H9 (cell line): Measurements from ENCODE around the gene PPP1R9A. TPM values are rescaled to one million over a fixed set of nuclear protein-coding genes. Genes with fewer than 3 reads are reported as not detected.

Source experiments
- DNase-seq: peaks from one replicate; pipeline ENCODE4 v3.0.0-alpha.2; 2017
- H2AFZ ChIP-seq: one replicate; pipeline ENCODE4 v1.6.1; 2013; ENCODE audit warnings: mild to moderate bottlenecking, low read length, control low read depth, moderate library complexity
- H2AK5ac ChIP-seq: 2 replicates; pipeline ENCODE4 v1.6.1; 2013; ENCODE audit warnings: low read length, control low read depth, mixed read lengths; ENCODE audit not compliant: insufficient read length
- H2BK120ac ChIP-seq: one replicate; pipeline ENCODE4 v1.6.1; 2013; ENCODE audit warnings: low read depth, mild to moderate bottlenecking, low read length, control low read depth, inconsistent platforms; ENCODE audit not compliant: poor library complexity, severe bottlenecking
- H2BK12ac ChIP-seq: 2 replicates; pipeline ENCODE4 v1.6.1; 2013; ENCODE audit warnings: low read length, control low read depth, mixed read lengths, low read depth; ENCODE audit not compliant: insufficient read length
- H2BK15ac ChIP-seq: 2 replicates; pipeline ENCODE4 v1.6.1; 2013; ENCODE audit warnings: low read depth, low read length, control low read depth
- H2BK20ac ChIP-seq: one replicate; pipeline ENCODE4 v1.6.1; 2013; ENCODE audit warnings: low read depth, mild to moderate bottlenecking, low read length, control low read depth, inconsistent platforms; ENCODE audit not compliant: poor library complexity, severe bottlenecking
- H2BK5ac ChIP-seq: 2 replicates; pipeline ENCODE4 v1.6.1; 2013; ENCODE audit warnings: low read length, control low read depth, mixed read lengths; ENCODE audit not compliant: insufficient read length
- H3K14ac ChIP-seq: 2 replicates; pipeline ENCODE4 v1.6.1; 2013; ENCODE audit warnings: low read length, control low read depth; ENCODE audit not compliant: insufficient read depth
- H3K18ac ChIP-seq: 2 replicates; pipeline ENCODE4 v1.6.1; 2013; ENCODE audit warnings: low read depth, mild to moderate bottlenecking, mixed read lengths, low read length, control low read depth; ENCODE audit not compliant: insufficient read length
- H3K23ac ChIP-seq: 2 replicates; pipeline ENCODE4 v1.6.1; 2013; ENCODE audit warnings: low read length, control low read depth, mixed read lengths, low read depth; ENCODE audit not compliant: insufficient read length
- H3K23me2 ChIP-seq: 2 replicates; pipeline ENCODE4 v1.6.1; 2013; ENCODE audit warnings: low read depth, mild to moderate bottlenecking, mixed read lengths, low read length, control low read depth; ENCODE audit not compliant: insufficient read length, poor library complexity, severe bottlenecking
- H3K27ac ChIP-seq: 2 replicates; pipeline ENCODE4 v1.5.1; 2013; ENCODE audit warnings: low read length, control low read depth, mixed read lengths, low read depth; ENCODE audit not compliant: insufficient read length
- H3K27me3 ChIP-seq: 2 replicates; pipeline ENCODE4 v1.6.1; 2013; ENCODE audit warnings: low read length, control low read depth, inconsistent platforms; ENCODE audit not compliant: insufficient read depth
- H3K4ac ChIP-seq: 2 replicates; pipeline ENCODE4 v1.6.1; 2013; ENCODE audit warnings: low read depth, mild to moderate bottlenecking, control low read depth, inconsistent platforms, low read length, moderate library complexity
- H3K4me1 ChIP-seq: 2 replicates; pipeline ENCODE4 v1.6.1; 2013; ENCODE audit warnings: low read length, control low read depth, inconsistent platforms; ENCODE audit not compliant: insufficient read depth
- H3K4me2 ChIP-seq: 2 replicates; pipeline ENCODE4 v1.6.1; 2013; ENCODE audit warnings: low read length, control low read depth, mixed read lengths; ENCODE audit not compliant: insufficient read length, insufficient read depth
- H3K56ac ChIP-seq: 2 replicates; pipeline ENCODE4 v1.6.1; 2013; ENCODE audit warnings: low read depth, mild to moderate bottlenecking, mixed read lengths, low read length, control low read depth; ENCODE audit not compliant: insufficient read length
- H3K79me1 ChIP-seq: 2 replicates; pipeline ENCODE4 v1.6.1; 2013; ENCODE audit warnings: low read depth, mild to moderate bottlenecking, moderate library complexity, low read length, control low read depth, inconsistent platforms; ENCODE audit not compliant: insufficient read depth, poor library complexity, severe bottlenecking
- H3K79me2 ChIP-seq: 2 replicates; pipeline ENCODE4 v1.6.1; 2013; ENCODE audit warnings: low read length, control low read depth, inconsistent platforms; ENCODE audit not compliant: insufficient read depth
- H3K9ac ChIP-seq: 2 replicates; pipeline ENCODE4 v1.6.1; 2013; ENCODE audit warnings: low read length, control low read depth, mixed read lengths; ENCODE audit not compliant: insufficient read length; ENCODE audit errors: extremely low read depth
- H3K9me3 ChIP-seq: one replicate; pipeline ENCODE4 v1.6.1; 2013; ENCODE audit warnings: low read depth, low read length, inconsistent platforms; ENCODE audit not compliant: control insufficient read depth
- H3T11ph ChIP-seq: one replicate; pipeline ENCODE4 v1.6.1; 2013; ENCODE audit warnings: mild to moderate bottlenecking, low read length, control low read depth, inconsistent platforms
- H4K20me1 ChIP-seq: one replicate; pipeline ENCODE4 v1.6.1; 2013; ENCODE audit not compliant: control insufficient read depth, insufficient read length, insufficient read depth
- H4K5ac ChIP-seq: 2 replicates; pipeline ENCODE4 v1.6.1; 2013; ENCODE audit warnings: low read depth, mild to moderate bottlenecking, mixed read lengths, low read length, control low read depth; ENCODE audit not compliant: insufficient read length
- H4K8ac ChIP-seq: replicated peaks from 2 replicates; pipeline ENCODE4 v1.6.1; 2013; ENCODE audit warnings: low read length, control low read depth, mixed read lengths, low read depth; ENCODE audit not compliant: insufficient read length
- H4K91ac ChIP-seq: 2 replicates; pipeline ENCODE4 v1.6.1; 2013; ENCODE audit warnings: low read depth, mild to moderate bottlenecking, moderate library complexity, mixed read lengths, low read length, control low read depth; ENCODE audit not compliant: insufficient read length
- H3K27ac Mint-ChIP-seq, 3 experiments: 2 replicates in 2 of 3; 3 replicates in 1 of 3; pipeline ENCODE4 v1.8.0; 2020 to 2021; ENCODE audit warnings: mixed read lengths in 3 of 3, mild to moderate bottlenecking in 1 of 3, moderate library complexity in 1 of 3
- H3K27me3 Mint-ChIP-seq: 2 replicates; pipeline ENCODE4 v1.8.0; 2021; ENCODE audit warnings: low read depth, mild to moderate bottlenecking, moderate library complexity, mixed read lengths
- H3K36me3 Mint-ChIP-seq, 3 experiments: 2 replicates in 2 of 3; 3 replicates in 1 of 3; pipeline ENCODE4 v1.8.0; 2020 to 2021; ENCODE audit warnings: low read depth in 3 of 3, mixed read lengths in 3 of 3; ENCODE audit not compliant: insufficient read depth in 1 of 3
- H3K4me1 Mint-ChIP-seq, 2 experiments: 2 replicates each; pipeline ENCODE4 v1.8.0; 2020; ENCODE audit warnings: mixed read lengths in 2 of 2
- H3K4me3 Mint-ChIP-seq, 2 experiments: 2 replicates in 1 of 2; 3 replicates in 1 of 2; pipeline ENCODE4 v1.8.0; 2020 to 2021; ENCODE audit warnings: mild to moderate bottlenecking in 2 of 2, mixed read lengths in 2 of 2, moderate library complexity in 1 of 2
- H3K9me3 Mint-ChIP-seq, 2 experiments: 2 replicates in 1 of 2; 3 replicates in 1 of 2; pipeline ENCODE4 v1.8.0; 2020; ENCODE audit warnings: mild to moderate bottlenecking in 2 of 2, mixed read lengths in 2 of 2, moderate library complexity in 1 of 2
- CTCF ChIP-seq: fragments of 200-600 bp; sonication (generic); conservative IDR thresholded peaks from 3 replicates; pipeline ENCODE4 v1.8.0; 2021; ENCODE audit warnings: antibody characterized with exemption, mild to moderate bottlenecking
- WGBS: extraction: QIAGEN DNeasy Blood & Tissue Kit; methylation state at CpG from one replicate; pipeline ENCODE4 v1.1.7; 2013; ENCODE audit warnings: missing lambda C conversion rate, low lambda C conversion rate, mixed read lengths; ENCODE audit not compliant: insufficient read length; ENCODE audit errors: extremely low coverage; 5-methylcytosine and 5-hydroxymethylcytosine counted together
- total RNA-seq: library from RNA; stranded (reverse); gene quantifications from 2 replicates; pipeline ENCODE4 v1.2.1, GENCODE V29; 2021

The PPP1R9A gene
- total RNA-seq, 1 experiment from 2014 or later = 17.0 TPM

- H2BK20ac ChIP-seq = no peak overlapping the region
- H3K9me3 Mint-ChIP-seq = peaks cover 11 to 12% of the 10 kb centered on the region in 2 experiments; a peak in 4 of 5 replicates
- peak overlapping the region in 2 of 3 experiments; percentile 8 to 55; a peak in 1 of 7 replicates for H3K27ac Mint-ChIP-seq
- TF ChIP-seq CTCF = no peak
- WGBS = no CpG with 5 or more reads among the region's 1 CpG
- no peak overlapping the region for H4K5ac ChIP-seq
- H3K9me3 ChIP-seq = no peaks in the 10 kb centered on the region
- H3K4me3 Mint-ChIP-seq = no peak overlapping the region
- no peak overlapping the region for H2BK15ac ChIP-seq
- no peaks in the 10 kb centered on the region for H4K20me1 ChIP-seq
- H3K56ac ChIP-seq = no peak overlapping the region
- no peaks in the 10 kb centered on the region; the same call in 1 of the 2 replicates for H3K79me2 ChIP-seq
- H3T11ph ChIP-seq = no peak overlapping the region
- no peaks in the 10 kb centered on the region for H3K23me2 ChIP-seq
- no peak overlapping the region for H2BK5ac ChIP-seq
- H3K4me1 ChIP-seq = no peaks in the 10 kb centered on the region; the same call in 1 of the 2 replicates
- no peak overlapping the region for H3K4ac ChIP-seq
- no peak overlapping the region for H3K4me2 ChIP-seq
- no peak overlapping the region for H2BK120ac ChIP-seq
- H3K23ac ChIP-seq = no peak overlapping the region
- DNase-seq = no peak
- no peak overlapping the region for H2BK12ac ChIP-seq
- H3K4me1 Mint-ChIP-seq = peaks cover 9 to 11% of the 10 kb centered on the region in 2 experiments
- H3K36me3 Mint-ChIP-seq = peaks cover 2 to 9% (median 8%) of the 10 kb centered on the region in 3 experiments; a peak in 5 of 7 replicates
- H3K79me1 ChIP-seq = no peaks in the 10 kb centered on the region
- no peaks in the 10 kb centered on the region for H3K27me3 Mint-ChIP-seq
- H3K27ac ChIP-seq = no peak overlapping the region
- no peak overlapping the region for H3K18ac ChIP-seq
- H3K27me3 ChIP-seq = no peaks in the 10 kb centered on the region
- H4K91ac ChIP-seq = no peak overlapping the region
- no peak overlapping the region for H2AK5ac ChIP-seq
- H2AFZ ChIP-seq = no peak overlapping the region
- H3K9ac ChIP-seq = no peak overlapping the region
- no peak overlapping the region for H4K8ac ChIP-seq
- no peak overlapping the region for H3K14ac ChIP-seq
Measured at GRCh38 chr7:94949532-94949931, 42.1 kb downstream of the PPP1R9A start.
